HEK293 (cell line): ENCODE measurements around the gene USP31.

ENCODE experiments used
- BCL11A ChIP-seq: fragments of 450-650 bp; formaldehyde crosslinking; IDR thresholded peaks from 2 replicates; pipeline ENCODE4 v1.5.1; 2016; ENCODE audit warnings: low read depth, missing biosample characterization, missing genetic modification characterization
- GLIS2 ChIP-seq: fragments of 450-650 bp; formaldehyde crosslinking; IDR thresholded peaks from 2 replicates; pipeline ENCODE4 v1.5.1; 2016; ENCODE audit warnings: missing biosample characterization, missing genetic modification characterization
- HOXA7 ChIP-seq: sonication (generic); formaldehyde crosslinking; IDR thresholded peaks from 2 replicates; pipeline ENCODE4 v1.8.1; 2022; ENCODE audit warnings: missing genetic modification reagents, borderline replicate concordance
- IKZF3 ChIP-seq: fragments of 450-650 bp; IDR thresholded peaks from 2 replicates; pipeline ENCODE4 v1.5.0; 2018; ENCODE audit warnings: missing biosample characterization, mild to moderate bottlenecking, missing genetic modification characterization, moderate library complexity
- KLF1 ChIP-seq: fragments of 450-650 bp; formaldehyde crosslinking; IDR thresholded peaks from 2 replicates; pipeline ENCODE4 v1.5.1; 2016; ENCODE audit warnings: missing biosample characterization, missing genetic modification characterization
- KLF10 ChIP-seq: fragments of 450-650 bp; IDR thresholded peaks from 2 replicates; pipeline ENCODE4 v1.5.1; 2018; ENCODE audit warnings: missing biosample characterization, mild to moderate bottlenecking, missing genetic modification characterization
- KLF7 ChIP-seq: fragments of 450-650 bp; formaldehyde crosslinking; IDR thresholded peaks from 2 replicates; pipeline ENCODE4 v1.5.1; 2016; ENCODE audit warnings: missing biosample characterization, missing genetic modification characterization, borderline replicate concordance
- KLF8 ChIP-seq: fragments of 450-650 bp; formaldehyde crosslinking; IDR thresholded peaks from 2 replicates; pipeline ENCODE4 v1.5.1; 2016; ENCODE audit warnings: missing biosample characterization, missing genetic modification characterization
- SP7 ChIP-seq: fragments of 450-650 bp; formaldehyde crosslinking; IDR thresholded peaks from 2 replicates; pipeline ENCODE4 v1.5.1; 2016; ENCODE audit warnings: missing biosample characterization, missing genetic modification characterization
- ZBTB21 ChIP-seq: fragments of 450-650 bp; formaldehyde crosslinking; IDR thresholded peaks from 2 replicates; pipeline ENCODE4 v1.5.1; 2017; ENCODE audit warnings: missing biosample characterization, missing genetic modification characterization
- ZFP3 ChIP-seq: fragments of 450-650 bp; formaldehyde crosslinking; IDR thresholded peaks from 2 replicates; pipeline ENCODE4 v1.5.1; 2016; ENCODE audit warnings: low read depth, missing biosample characterization, missing genetic modification characterization
- ZFP41 ChIP-seq: fragments of 450-650 bp; formaldehyde crosslinking; IDR thresholded peaks from 2 replicates; pipeline ENCODE4 v1.5.1; 2016; ENCODE audit warnings: missing biosample characterization, missing genetic modification characterization, borderline replicate concordance
- ZNF112 ChIP-seq: fragments of 450-650 bp; formaldehyde crosslinking; IDR thresholded peaks from 2 replicates; pipeline ENCODE4 v1.5.0; 2017; ENCODE audit warnings: missing biosample characterization, missing genetic modification characterization
- ZNF132 ChIP-seq: fragments of 450-650 bp; formaldehyde crosslinking; IDR thresholded peaks from 2 replicates; pipeline ENCODE4 v1.5.1; 2017; ENCODE audit warnings: missing biosample characterization, missing genetic modification characterization, borderline replicate concordance
- ZNF350 ChIP-seq: fragments of 450-650 bp; formaldehyde crosslinking; IDR thresholded peaks from 2 replicates; pipeline ENCODE4 v1.5.0; 2017; ENCODE audit warnings: missing biosample characterization, mild to moderate bottlenecking, missing genetic modification characterization
- ZNF37A ChIP-seq: fragments of 450-650 bp; IDR thresholded peaks from 2 replicates; pipeline ENCODE4 v1.5.1; 2018; ENCODE audit warnings: missing biosample characterization, missing genetic modification characterization
- ZNF394 ChIP-seq: fragments of 450-650 bp; formaldehyde crosslinking; IDR thresholded peaks from 2 replicates; pipeline ENCODE4 v1.5.1; 2016; ENCODE audit warnings: missing biosample characterization, missing genetic modification characterization, mild to moderate bottlenecking, moderate library complexity, borderline replicate concordance
- ZNF404 ChIP-seq: fragments of 450-650 bp; formaldehyde crosslinking; IDR thresholded peaks from 2 replicates; pipeline ENCODE4 v1.5.1; 2017; ENCODE audit warnings: missing biosample characterization, missing genetic modification characterization
- ZNF416 ChIP-seq: fragments of 450-650 bp; formaldehyde crosslinking; IDR thresholded peaks from 2 replicates; pipeline ENCODE4 v1.5.1; 2016; ENCODE audit warnings: missing biosample characterization, missing genetic modification characterization
- ZNF423 ChIP-seq: fragments of 450-650 bp; formaldehyde crosslinking; IDR thresholded peaks from 2 replicates; pipeline ENCODE4 v1.5.1; 2016; ENCODE audit warnings: missing biosample characterization, missing genetic modification characterization
- ZNF426 ChIP-seq: fragments of 450-650 bp; formaldehyde crosslinking; IDR thresholded peaks from 2 replicates; pipeline ENCODE4 v1.5.1; 2017; ENCODE audit warnings: missing biosample characterization, missing genetic modification characterization, mild to moderate bottlenecking, inconsistent platforms, moderate library complexity
- ZNF544 ChIP-seq: fragments of 450-650 bp; formaldehyde crosslinking; IDR thresholded peaks from 2 replicates; pipeline ENCODE4 v1.5.0; 2017; ENCODE audit warnings: missing biosample characterization, missing genetic modification characterization
- ZNF549 ChIP-seq: fragments of 450-650 bp; IDR thresholded peaks from 2 replicates; pipeline ENCODE4 v1.5.1; 2018; ENCODE audit warnings: missing biosample characterization, missing genetic modification characterization, mild to moderate bottlenecking, inconsistent platforms, moderate library complexity
- ZNF571 ChIP-seq: fragments of 450-650 bp; formaldehyde crosslinking; IDR thresholded peaks from 2 replicates; pipeline ENCODE4 v1.5.0; 2017; ENCODE audit warnings: missing biosample characterization, missing genetic modification characterization
- ZNF610 ChIP-seq: fragments of 450-650 bp; formaldehyde crosslinking; IDR thresholded peaks from 2 replicates; pipeline ENCODE4 v1.5.1; 2016; ENCODE audit warnings: missing biosample characterization, missing genetic modification characterization, borderline replicate concordance
- ZNF626 ChIP-seq: fragments of 450-650 bp; sonication (Bioruptor Pico); formaldehyde crosslinking; IDR thresholded peaks from 2 replicates; pipeline ENCODE4 v1.5.1; 2018; ENCODE audit warnings: missing biosample characterization, missing genetic modification characterization, inconsistent platforms
- ZNF677 ChIP-seq: fragments of 450-650 bp; IDR thresholded peaks from 2 replicates; pipeline ENCODE4 v1.5.0; 2018; ENCODE audit warnings: missing biosample characterization, mild to moderate bottlenecking, missing genetic modification characterization, moderate library complexity
- ZNF747 ChIP-seq: fragments of 450-650 bp; formaldehyde crosslinking; IDR thresholded peaks from 2 replicates; pipeline ENCODE4 v1.5.1; 2016; ENCODE audit warnings: missing biosample characterization, missing genetic modification characterization
- ZNF768 ChIP-seq: fragments of 450-650 bp; formaldehyde crosslinking; IDR thresholded peaks from 2 replicates; pipeline ENCODE4 v1.5.1; 2018; ENCODE audit warnings: missing biosample characterization, mild to moderate bottlenecking, missing genetic modification characterization
- ZNF843 ChIP-seq: fragments of 450-650 bp; formaldehyde crosslinking; IDR thresholded peaks from 2 replicates; pipeline ENCODE4 v1.5.1; 2016; ENCODE audit warnings: missing biosample characterization, missing genetic modification characterization
- TF ChIP-seq, protein P1 (sequence below): fragments of 450-650 bp; formaldehyde crosslinking; IDR thresholded peaks from 2 replicates; pipeline ENCODE4 v1.5.1; 2017; ENCODE audit warnings: missing biosample characterization, missing genetic modification characterization
- TF ChIP-seq, protein P2 (sequence below): fragments of 450-650 bp; formaldehyde crosslinking; IDR thresholded peaks from 2 replicates; pipeline ENCODE4 v1.5.1; 2016; ENCODE audit warnings: missing biosample characterization, missing genetic modification characterization
- TF ChIP-seq, protein P3 (sequence below): fragments of 450-650 bp; formaldehyde crosslinking; IDR thresholded peaks from 2 replicates; pipeline ENCODE4 v1.5.1; 2016; ENCODE audit warnings: missing biosample characterization, missing genetic modification characterization
- TF ChIP-seq, protein P4 (sequence below): fragments of 450-650 bp; formaldehyde crosslinking; IDR thresholded peaks from 2 replicates; pipeline ENCODE4 v1.5.1; 2016; ENCODE audit warnings: missing biosample characterization, missing genetic modification characterization
- TF ChIP-seq, protein P5 (sequence below): fragments of 450-650 bp; formaldehyde crosslinking; optimal IDR thresholded peaks from 2 replicates; pipeline ENCODE3; 2016; ENCODE audit warnings: missing biosample characterization, mild to moderate bottlenecking, missing genetic modification characterization

The USP31 gene

DNA sequence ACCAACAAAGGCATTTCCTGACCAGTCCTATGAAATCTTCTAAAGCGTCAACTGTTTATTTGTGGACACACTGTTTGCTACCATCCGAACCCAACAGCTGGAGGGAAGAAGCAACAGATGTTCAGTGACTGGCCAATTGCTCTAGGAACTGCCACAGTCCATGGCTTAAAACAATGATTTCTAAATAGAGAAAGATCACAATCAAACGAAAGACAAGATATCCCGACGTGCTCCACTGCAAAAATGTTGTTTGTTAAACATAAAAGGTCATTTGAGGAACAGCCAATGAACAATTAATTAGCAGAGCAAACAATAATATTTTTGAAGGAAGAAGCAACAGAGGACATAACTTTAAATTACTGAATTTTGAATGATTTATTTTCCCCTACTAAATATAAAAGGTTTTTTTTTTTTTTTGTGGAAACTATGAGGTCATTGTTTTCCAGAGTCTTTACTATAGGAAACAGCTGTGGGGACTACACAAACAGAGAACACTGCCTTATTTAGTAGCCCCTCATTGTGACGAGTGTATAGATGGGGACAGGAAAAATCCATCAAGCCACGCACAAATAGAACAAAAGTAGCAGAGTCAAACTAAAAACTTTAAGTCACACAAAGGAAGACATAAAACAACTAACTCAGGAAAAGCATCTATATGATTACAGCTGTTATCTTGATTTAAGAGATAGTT lies 17.2 kb downstream of the USP31 start (continued):
- peak; percentile 53; the same call in 1 of the 2 replicates for TF ChIP-seq IKZF3 (tag by site-specific recombination)
- no peak for TF ChIP-seq ZNF416
- TF ChIP-seq ZFP3, result no peak
- no peak; the same call in 1 of the 2 replicates for TF ChIP-seq ZNF350 (tag by site-specific recombination)
- no peak for TF ChIP-seq KLF7 (tag by site-specific recombination)
- no peak for TF ChIP-seq ZNF571 (tag by site-specific recombination)
- TF ChIP-seq, protein P1, sequence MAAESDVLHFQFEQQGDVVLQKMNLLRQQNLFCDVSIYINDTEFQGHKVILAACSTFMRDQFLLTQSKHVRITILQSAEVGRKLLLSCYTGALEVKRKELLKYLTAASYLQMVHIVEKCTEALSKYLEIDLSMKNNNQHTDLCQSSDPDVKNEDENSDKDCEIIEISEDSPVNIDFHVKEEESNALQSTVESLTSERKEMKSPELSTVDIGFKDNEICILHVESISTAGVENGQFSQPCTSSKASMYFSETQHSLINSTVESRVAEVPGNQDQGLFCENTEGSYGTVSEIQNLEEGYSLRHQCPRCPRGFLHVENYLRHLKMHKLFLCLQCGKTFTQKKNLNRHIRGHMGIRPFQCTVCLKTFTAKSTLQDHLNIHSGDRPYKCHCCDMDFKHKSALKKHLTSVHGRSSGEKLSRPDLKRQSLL (tag by site-specific recombination), result no peak
- TF ChIP-seq, protein P2, sequence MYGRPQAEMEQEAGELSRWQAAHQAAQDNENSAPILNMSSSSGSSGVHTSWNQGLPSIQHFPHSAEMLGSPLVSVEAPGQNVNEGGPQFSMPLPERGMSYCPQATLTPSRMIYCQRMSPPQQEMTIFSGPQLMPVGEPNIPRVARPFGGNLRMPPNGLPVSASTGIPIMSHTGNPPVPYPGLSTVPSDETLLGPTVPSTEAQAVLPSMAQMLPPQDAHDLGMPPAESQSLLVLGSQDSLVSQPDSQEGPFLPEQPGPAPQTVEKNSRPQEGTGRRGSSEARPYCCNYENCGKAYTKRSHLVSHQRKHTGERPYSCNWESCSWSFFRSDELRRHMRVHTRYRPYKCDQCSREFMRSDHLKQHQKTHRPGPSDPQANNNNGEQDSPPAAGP (tag by site-specific recombination), result no peak
- TF ChIP-seq ZNF394, result no peak
- TF ChIP-seq KLF8 (tag by site-specific recombination), result no peak
- TF ChIP-seq, protein P3, sequence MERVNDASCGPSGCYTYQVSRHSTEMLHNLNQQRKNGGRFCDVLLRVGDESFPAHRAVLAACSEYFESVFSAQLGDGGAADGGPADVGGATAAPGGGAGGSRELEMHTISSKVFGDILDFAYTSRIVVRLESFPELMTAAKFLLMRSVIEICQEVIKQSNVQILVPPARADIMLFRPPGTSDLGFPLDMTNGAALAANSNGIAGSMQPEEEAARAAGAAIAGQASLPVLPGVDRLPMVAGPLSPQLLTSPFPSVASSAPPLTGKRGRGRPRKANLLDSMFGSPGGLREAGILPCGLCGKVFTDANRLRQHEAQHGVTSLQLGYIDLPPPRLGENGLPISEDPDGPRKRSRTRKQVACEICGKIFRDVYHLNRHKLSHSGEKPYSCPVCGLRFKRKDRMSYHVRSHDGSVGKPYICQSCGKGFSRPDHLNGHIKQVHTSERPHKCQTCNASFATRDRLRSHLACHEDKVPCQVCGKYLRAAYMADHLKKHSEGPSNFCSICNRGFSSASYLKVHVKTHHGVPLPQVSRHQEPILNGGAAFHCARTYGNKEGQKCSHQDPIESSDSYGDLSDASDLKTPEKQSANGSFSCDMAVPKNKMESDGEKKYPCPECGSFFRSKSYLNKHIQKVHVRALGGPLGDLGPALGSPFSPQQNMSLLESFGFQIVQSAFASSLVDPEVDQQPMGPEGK (tag by site-specific recombination), result no peak
- no peak for TF ChIP-seq ZNF132 (tag by site-specific recombination)
- TF ChIP-seq ZNF549, result no peak
- no peak for TF ChIP-seq ZFP41
- no peak for TF ChIP-seq ZNF423
- TF ChIP-seq HOXA7, result no peak
- TF ChIP-seq ZNF544 (tag by site-specific recombination), result no peak
- peak; percentile 26; the same call in 1 of the 2 replicates for TF ChIP-seq ZBTB21 (tag by site-specific recombination)
- TF ChIP-seq ZNF677 (tag by site-specific recombination), result no peak
- TF ChIP-seq ZNF768 (tag by site-specific recombination), result no peak
- TF ChIP-seq ZNF426 (tag by site-specific recombination), result no peak
- TF ChIP-seq, protein P4, sequence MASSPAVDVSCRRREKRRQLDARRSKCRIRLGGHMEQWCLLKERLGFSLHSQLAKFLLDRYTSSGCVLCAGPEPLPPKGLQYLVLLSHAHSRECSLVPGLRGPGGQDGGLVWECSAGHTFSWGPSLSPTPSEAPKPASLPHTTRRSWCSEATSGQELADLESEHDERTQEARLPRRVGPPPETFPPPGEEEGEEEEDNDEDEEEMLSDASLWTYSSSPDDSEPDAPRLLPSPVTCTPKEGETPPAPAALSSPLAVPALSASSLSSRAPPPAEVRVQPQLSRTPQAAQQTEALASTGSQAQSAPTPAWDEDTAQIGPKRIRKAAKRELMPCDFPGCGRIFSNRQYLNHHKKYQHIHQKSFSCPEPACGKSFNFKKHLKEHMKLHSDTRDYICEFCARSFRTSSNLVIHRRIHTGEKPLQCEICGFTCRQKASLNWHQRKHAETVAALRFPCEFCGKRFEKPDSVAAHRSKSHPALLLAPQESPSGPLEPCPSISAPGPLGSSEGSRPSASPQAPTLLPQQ (tag by site-specific recombination), result no peak
- no peak for TF ChIP-seq ZNF404 (tag by site-specific recombination)
- no peak for TF ChIP-seq SP7 (tag by site-specific recombination)
- TF ChIP-seq ZNF610 (tag by site-specific recombination), result no peak
- TF ChIP-seq GLIS2, result no peak
- TF ChIP-seq ZNF747 (tag by site-specific recombination), result no peak
- no peak for TF ChIP-seq ZNF112 (tag by site-specific recombination)
- TF ChIP-seq, protein P5, sequence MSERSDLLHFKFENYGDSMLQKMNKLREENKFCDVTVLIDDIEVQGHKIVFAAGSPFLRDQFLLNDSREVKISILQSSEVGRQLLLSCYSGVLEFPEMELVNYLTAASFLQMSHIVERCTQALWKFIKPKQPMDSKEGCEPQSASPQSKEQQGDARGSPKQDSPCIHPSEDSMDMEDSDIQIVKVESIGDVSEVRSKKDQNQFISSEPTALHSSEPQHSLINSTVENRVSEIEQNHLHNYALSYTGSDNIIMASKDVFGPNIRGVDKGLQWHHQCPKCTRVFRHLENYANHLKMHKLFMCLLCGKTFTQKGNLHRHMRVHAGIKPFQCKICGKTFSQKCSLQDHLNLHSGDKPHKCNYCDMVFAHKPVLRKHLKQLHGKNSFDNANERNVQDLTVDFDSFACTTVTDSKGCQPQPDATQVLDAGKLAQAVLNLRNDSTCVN (tag by site-specific recombination), result no peak
- TF ChIP-seq KLF10 (tag by site-specific recombination), result 0 out of 2 replicates have a peak, but pooled peaks have one; percentile 35
- no peak for TF ChIP-seq BCL11A
- no peak for TF ChIP-seq ZNF626 (tag by site-specific recombination)
- TF ChIP-seq KLF1, result no peak
- TF ChIP-seq ZNF37A (tag by site-specific recombination), result no peak
- TF ChIP-seq ZNF843, result no peak
